ENCODE data around the gene SGK1. TPM values are rescaled to one million over a fixed set of nuclear protein-coding genes. Genes with fewer than 3 reads are reported as not detected.
"Not testable (repeated sequence)": the region's sequence is repeated elsewhere in the genome, so short reads cannot be mapped to it uniquely, and the experiment has no call there.

Gene SGK1
- total RNA-seq, 2 experiments from 2014 or later, result 13.1 to 13.5 TPM

- no peaks in the 10 kb centered on the region for H3K27me3 Mint-ChIP-seq
- no peak overlapping the region for H3K4me3 Mint-ChIP-seq
- H3K4me1 Mint-ChIP-seq, result peaks cover 3% of the 10 kb centered on the region
- no peak overlapping the region for H3K27ac Mint-ChIP-seq
- H3K36me3 Mint-ChIP-seq (ENCODE audit: low read depth), result no peaks in the 10 kb centered on the region
- CTCF ChIA-PET, result no interaction called here
- no peak for ATAC-seq
- no peak for DNase-seq
- H3K9me3 Mint-ChIP-seq (ENCODE audit: low read depth), result no peaks in the 10 kb centered on the region
- intact Hi-C loops (cut with DNase I, micrococcal nuclease), result no loop called here
- POLR2A ChIA-PET, result no interaction called here
Observed at GRCh38 chr6:134217798-134218140, 100.1 kb downstream of the SGK1 start.

- no peaks in the 10 kb centered on the region for H3K27me3 Mint-ChIP-seq
- no peaks in the 10 kb centered on the region for H3K9me3 Mint-ChIP-seq (ENCODE audit: low read depth)
- POLR2A ChIA-PET, result no interaction called here
- H3K36me3 Mint-ChIP-seq (ENCODE audit: low read depth), result no peaks in the 10 kb centered on the region
- peaks cover 3% of the 10 kb centered on the region for H3K4me1 Mint-ChIP-seq
- ATAC-seq (no peak), DNase-seq (no peak)
- CTCF ChIA-PET, result interaction anchor here (0.6 to 0.7 kb wide), 2 partner anchors 54 to 627 kb away, joined by 3 read pairs; no protein-coding TSS in a partner anchor
- H3K27ac Mint-ChIP-seq, result no peak overlapping the region
- no peak overlapping the region for H3K4me3 Mint-ChIP-seq
- intact Hi-C loops (cut with DNase I, micrococcal nuclease), result no loop called here
Observed at GRCh38 chr6:134217105-134217797, 100.7 kb downstream of the SGK1 start.

GRCh38 chr6:134216301-134217010, 101.5 kb downstream of the SGK1 start:
- ChIA-PET POLR2A (no interaction called here), CTCF (interaction anchor here (0.6 to 0.7 kb wide), 3 partner anchors 35 to 628 kb away, joined by 3 read pairs; no protein-coding TSS in a partner anchor)
- H3K27me3 Mint-ChIP-seq, result no peaks in the 10 kb centered on the region
- no peaks in the 10 kb centered on the region for H3K9me3 Mint-ChIP-seq (ENCODE audit: low read depth)
- H3K27ac Mint-ChIP-seq, result no peak overlapping the region
- peaks cover 3% of the 10 kb centered on the region for H3K4me1 Mint-ChIP-seq
- DNase-seq, result no peak
- no peak for ATAC-seq
- no peak overlapping the region for H3K4me3 Mint-ChIP-seq
- H3K36me3 Mint-ChIP-seq (ENCODE audit: low read depth), result no peaks in the 10 kb centered on the region
- intact Hi-C loops (cut with DNase I, micrococcal nuclease), result no loop called here

- intact Hi-C loops (cut with DNase I, micrococcal nuclease); H3K9me3 Mint-ChIP-seq (ENCODE audit: low read depth); POLR2A ChIA-PET; ATAC-seq; H3K36me3 Mint-ChIP-seq (ENCODE audit: low read depth); H3K27ac Mint-ChIP-seq; H3K4me3 Mint-ChIP-seq; DNase-seq; H3K4me1 Mint-ChIP-seq; H3K27me3 Mint-ChIP-seq: not testable (repeated sequence)
- CTCF ChIA-PET, result interaction anchor here (0.7 to 1.3 kb wide), 5 partner anchors 15 to 675 kb away, joined by 3 to 6 read pairs (median 3); no protein-coding TSS in a partner anchor
Observed at GRCh38 chr6:134213410-134213809, 104.5 kb downstream of the SGK1 start.

- CTCF ChIA-PET, result no interaction called here
- H3K27ac Mint-ChIP-seq, result no peak overlapping the region
- POLR2A ChIA-PET, result no interaction called here
Observed at GRCh38 chr6:134211297-134211696, 106.6 kb downstream of the SGK1 start.

GRCh38 chr6:134207421-134207820, 110.5 kb downstream of the SGK1 start:
- H3K4me1 Mint-ChIP-seq, result no peaks in the 10 kb centered on the region

More at GRCh38 chr6:134211297-134211696, 106.6 kb downstream of the SGK1 start:
- DNase-seq (no peak), ATAC-seq (no peak)
- intact Hi-C loops (cut with DNase I, micrococcal nuclease), result no loop called here
- no peaks in the 10 kb centered on the region for H3K36me3 Mint-ChIP-seq (ENCODE audit: low read depth)
- no peaks in the 10 kb centered on the region for H3K4me1 Mint-ChIP-seq
- no peaks in the 10 kb centered on the region for H3K9me3 Mint-ChIP-seq (ENCODE audit: low read depth)
- H3K27me3 Mint-ChIP-seq, result no peaks in the 10 kb centered on the region
- H3K4me3 Mint-ChIP-seq, result no peak overlapping the region

GRCh38 chr6:134205366-134205765, 112.5 kb downstream of the SGK1 start:
- ChIA-PET CTCF (no interaction called here), POLR2A (no interaction called here)
- Mint-ChIP-seq H3K4me1 (no peaks in the 10 kb centered on the region), H3K27me3 (no peaks in the 10 kb centered on the region), H3K4me3 (no peak overlapping the region), H3K36me3 (ENCODE audit: low read depth) (peaks cover 2% of the 10 kb centered on the region), H3K9me3 (ENCODE audit: low read depth) (peaks cover 7% of the 10 kb centered on the region), H3K27ac (no peak overlapping the region)
- no peak for DNase-seq
- ATAC-seq, result no peak
- intact Hi-C loops (cut with DNase I, micrococcal nuclease), result no loop called here

More at GRCh38 chr6:134207421-134207820, 110.5 kb downstream of the SGK1 start:
- H3K36me3 Mint-ChIP-seq (ENCODE audit: low read depth), result peaks cover 2% of the 10 kb centered on the region
- H3K27ac Mint-ChIP-seq, result no peak overlapping the region
- intact Hi-C loops (cut with DNase I, micrococcal nuclease), result no loop called here
- no peak for ATAC-seq
- ChIA-PET CTCF (interaction anchor here (0.7 to 1.0 kb wide), 3 partner anchors 22 to 505 kb away, joined by 3 to 4 read pairs (median 3); no protein-coding TSS in a partner anchor), POLR2A (no interaction called here)
- peaks cover 7% of the 10 kb centered on the region for H3K9me3 Mint-ChIP-seq (ENCODE audit: low read depth)
- H3K27me3 Mint-ChIP-seq, result no peaks in the 10 kb centered on the region
- H3K4me3 Mint-ChIP-seq, result no peak overlapping the region
- no peak for DNase-seq

- H3K27ac Mint-ChIP-seq; DNase-seq; H3K9me3 Mint-ChIP-seq (ENCODE audit: low read depth); H3K36me3 Mint-ChIP-seq (ENCODE audit: low read depth); ATAC-seq; H3K4me3 Mint-ChIP-seq; intact Hi-C loops (cut with DNase I, micrococcal nuclease); H3K4me1 Mint-ChIP-seq; H3K27me3 Mint-ChIP-seq: not testable (repeated sequence)
- ChIA-PET POLR2A (interaction anchor here (0.9 kb wide), 1 partner anchor 137 kb away, joined by 3 read pairs; no protein-coding TSS in a partner anchor), CTCF (interaction anchor here (1.3 kb wide), 1 partner anchor 8 kb away, joined by 3 read pairs; no protein-coding TSS in a partner anchor)
Observed at GRCh38 chr6:134204759-134205158, 113.2 kb downstream of the SGK1 start.

- no peak overlapping the region for H3K4me3 Mint-ChIP-seq
- ChIA-PET POLR2A (interaction anchor here (0.9 kb wide), 1 partner anchor 138 kb away, joined by 3 read pairs; no protein-coding TSS in a partner anchor), CTCF (interaction anchor here (1.3 kb wide), 1 partner anchor 9 kb away, joined by 3 read pairs; no protein-coding TSS in a partner anchor)
- peaks cover 7% of the 10 kb centered on the region for H3K9me3 Mint-ChIP-seq (ENCODE audit: low read depth)
- H3K36me3 Mint-ChIP-seq (ENCODE audit: low read depth), result peaks cover 2% of the 10 kb centered on the region
- no peak for ATAC-seq
- no peak overlapping the region for H3K27ac Mint-ChIP-seq
- H3K27me3 Mint-ChIP-seq, result no peaks in the 10 kb centered on the region
- DNase-seq, result no peak
- H3K4me1 Mint-ChIP-seq, result peaks cover 3% of the 10 kb centered on the region
- intact Hi-C loops (cut with DNase I, micrococcal nuclease), result no loop called here
Observed at GRCh38 chr6:134204031-134204430, 113.9 kb downstream of the SGK1 start.

- Mint-ChIP-seq H3K27me3 (no peaks in the 10 kb centered on the region), H3K27ac (no peak overlapping the region), H3K36me3 (ENCODE audit: low read depth) (peaks cover 2% of the 10 kb centered on the region), H3K4me3 (no peak overlapping the region), H3K4me1 (peaks cover 4% of the 10 kb centered on the region), H3K9me3 (ENCODE audit: low read depth) (peaks cover 9% of the 10 kb centered on the region)
- ATAC-seq (no peak), DNase-seq (no peak)
- intact Hi-C loops (cut with DNase I, micrococcal nuclease), result no loop called here
- ChIA-PET POLR2A (no interaction called here), CTCF (no interaction called here)
Observed at GRCh38 chr6:134201716-134202115, 116.2 kb downstream of the SGK1 start.

GRCh38 chr6:134199848-134200606, 117.9 kb downstream of the SGK1 start:
- peaks cover 7% of the 10 kb centered on the region for H3K4me1 Mint-ChIP-seq
- H3K27ac Mint-ChIP-seq, result no peak overlapping the region
- peaks cover 9% of the 10 kb centered on the region for H3K9me3 Mint-ChIP-seq (ENCODE audit: low read depth)
- no peaks in the 10 kb centered on the region for H3K27me3 Mint-ChIP-seq
- peaks cover 2% of the 10 kb centered on the region for H3K36me3 Mint-ChIP-seq (ENCODE audit: low read depth)
- CTCF ChIA-PET, result no interaction called here
- POLR2A ChIA-PET, result no interaction called here
- ATAC-seq (no peak), DNase-seq (no peak)
- no peak overlapping the region for H3K4me3 Mint-ChIP-seq
- intact Hi-C loops (cut with DNase I, micrococcal nuclease), result no loop called here
